Upper lobe of left lung (tissue), 6 donors: ENCODE measurements around the gene WSCD2. TPM values are rescaled to one million over a fixed set of nuclear protein-coding genes. Genes with fewer than 3 reads are reported as not detected.

Experiments
- ATAC-seq, 2 donors: fragments of 200-7000 bp; cut with Tn5 transposase; one replicate each; pipeline ENCODE4 v1.9.1; 2022; ENCODE audit warnings: mild to moderate bottlenecking in 2 of 2, moderate library complexity in 2 of 2; ENCODE audit not compliant: low FRiP score in 2 of 2
- DNase-seq, 2 donors: peaks; one replicate each; pipeline ENCODE4 v3.0.0-alpha.2; 2019 to 2020
- H3K27ac ChIP-seq, 4 donors: fragments of 200-600 bp; sonication (generic); one replicate each; pipeline ENCODE4 v1.5.1; 2016 to 2019
- H3K27me3 ChIP-seq, 4 donors: fragments of 200-600 bp; sonication (generic); one replicate each; pipeline ENCODE4 v1.5.1; 2017 to 2019
- H3K36me3 ChIP-seq, 4 donors: fragments of 200-600 bp; sonication (generic); one replicate each; pipeline ENCODE4 v1.5.1; 2016 to 2019
- H3K4me1 ChIP-seq, 4 donors: fragments of 200-600 bp; sonication (generic); one replicate each; pipeline ENCODE4 v1.5.1; 2018 to 2019
- H3K4me3 ChIP-seq, 4 donors: fragments of 200-600 bp; sonication (generic); one replicate each; pipeline ENCODE4 v1.5.1; 2017 to 2019; ENCODE audit warnings: mild to moderate bottlenecking in 2 of 4, moderate library complexity in 1 of 4
- H3K9me3 ChIP-seq, 4 donors: fragments of 200-600 bp; sonication (generic); one replicate each; pipeline ENCODE4 v1.5.1; 2018 to 2019
- EP300 ChIP-seq, 4 donors: sonication (generic); formaldehyde crosslinking; IDR thresholded peaks; one replicate each; pipeline ENCODE4 v1.5.1; 2017; ENCODE audit warnings: antibody characterized with exemption in 4 of 4, control low read depth in 2 of 4
- POLR2A ChIP-seq, 4 donors: fragments of 450-650 bp; IDR thresholded peaks; one replicate each; pipeline ENCODE4 v1.5.1; 2016 to 2017; ENCODE audit warnings: antibody characterized with exemption in 4 of 4, mild to moderate bottlenecking in 2 of 4
- POLR2AphosphoS5 ChIP-seq, 2 donors: sonication (generic); formaldehyde crosslinking; IDR thresholded peaks; one replicate each; pipeline ENCODE4 v1.5.1; 2017; ENCODE audit warnings: antibody characterized with exemption in 2 of 2
- WGBS, 2 donors: methylation state at CpG; one replicate each; pipeline ENCODE4 v1.1.5; 2017 to 2018; 5-methylcytosine and 5-hydroxymethylcytosine counted together
- total RNA-seq, 6 donors: library from RNA; depleted of rRNA in 4 of 6; stranded (reverse); fragments of >200 nt in 4 of 6; gene quantifications; one replicate each; pipeline versions ENCODE4 v1.1.0 to v1.2.1, GENCODE V29; 2016 to 2021
- TF ChIP-seq, protein P1 (sequence below), 6 experiments: fragments of 450-650 bp in 4 of 6; fragments of 200-600 bp in 2 of 6; sonication (generic) in 2 of 6; IDR thresholded peaks; one replicate each; pipeline ENCODE4 v1.5.1; 2016 to 2019; ENCODE audit warnings: antibody characterized with exemption in 6 of 6
- donor health status: DM: no; HTN: no; CAD: no; lungs with moderate emphysema.
- donor health status: DM: no; HTN: yes; CAD: no; lungs with severe emphysema.

Gene WSCD2
- total RNA-seq, 6 donors from 2014 or later, result 0.17 to 1.0 (median 0.71) TPM

DNA sequence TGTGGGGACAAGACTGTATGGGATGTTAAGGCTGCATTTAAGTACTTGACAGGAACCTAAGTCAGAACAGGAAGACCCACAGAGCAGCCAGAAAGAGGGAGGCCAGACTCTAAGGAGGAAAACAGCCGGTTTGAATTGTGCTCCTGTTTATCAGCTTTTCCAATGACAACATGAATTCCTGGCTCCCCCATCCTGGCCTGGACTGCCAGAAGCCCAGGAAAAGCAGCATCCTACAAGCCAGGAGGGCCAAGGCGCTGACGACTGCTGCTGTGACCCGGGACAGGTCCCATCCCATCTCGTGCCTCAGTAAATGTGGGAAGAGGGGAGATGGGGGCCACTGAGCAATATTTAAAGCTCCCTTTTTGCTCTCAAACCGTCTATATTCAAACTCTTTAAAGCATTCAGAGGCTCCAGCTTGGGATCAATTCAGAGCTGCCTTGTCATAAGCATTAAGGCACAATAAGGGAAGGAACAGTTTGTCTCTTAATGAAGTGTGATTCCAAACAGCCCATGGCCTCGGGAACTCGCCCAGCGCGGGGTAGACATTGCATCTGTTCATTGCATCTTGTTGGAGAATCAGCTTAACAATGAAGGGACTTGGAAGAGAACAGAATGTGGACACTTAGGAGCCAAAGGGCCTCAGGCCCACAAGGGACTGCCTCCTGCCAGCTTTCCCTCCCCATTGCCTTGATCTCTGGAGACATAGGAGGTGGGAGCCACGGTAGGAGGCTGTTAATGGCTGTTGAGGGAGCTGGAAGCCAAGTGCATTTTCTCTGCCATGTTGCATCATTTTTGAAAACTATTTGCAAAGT, 160.5 kb downstream of the WSCD2 start:
- WGBS, 2 donors, result 69 to 72% methylated on average over 11 of the region's 11 CpGs
- no peak overlapping the region for H3K4me3 ChIP-seq
- DNase-seq, result no peak
- TF ChIP-seq EP300 (IDR thresholded peaks at IDR 0.05) (peak in 1 of 4 donors; percentile 39), POLR2AphosphoS5 (IDR thresholded peaks at IDR 0.05) (peak in 1 of 2 donors; percentile 54)
- TF ChIP-seq, protein P1, sequence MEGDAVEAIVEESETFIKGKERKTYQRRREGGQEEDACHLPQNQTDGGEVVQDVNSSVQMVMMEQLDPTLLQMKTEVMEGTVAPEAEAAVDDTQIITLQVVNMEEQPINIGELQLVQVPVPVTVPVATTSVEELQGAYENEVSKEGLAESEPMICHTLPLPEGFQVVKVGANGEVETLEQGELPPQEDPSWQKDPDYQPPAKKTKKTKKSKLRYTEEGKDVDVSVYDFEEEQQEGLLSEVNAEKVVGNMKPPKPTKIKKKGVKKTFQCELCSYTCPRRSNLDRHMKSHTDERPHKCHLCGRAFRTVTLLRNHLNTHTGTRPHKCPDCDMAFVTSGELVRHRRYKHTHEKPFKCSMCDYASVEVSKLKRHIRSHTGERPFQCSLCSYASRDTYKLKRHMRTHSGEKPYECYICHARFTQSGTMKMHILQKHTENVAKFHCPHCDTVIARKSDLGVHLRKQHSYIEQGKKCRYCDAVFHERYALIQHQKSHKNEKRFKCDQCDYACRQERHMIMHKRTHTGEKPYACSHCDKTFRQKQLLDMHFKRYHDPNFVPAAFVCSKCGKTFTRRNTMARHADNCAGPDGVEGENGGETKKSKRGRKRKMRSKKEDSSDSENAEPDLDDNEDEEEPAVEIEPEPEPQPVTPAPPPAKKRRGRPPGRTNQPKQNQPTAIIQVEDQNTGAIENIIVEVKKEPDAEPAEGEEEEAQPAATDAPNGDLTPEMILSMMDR (IDR thresholded peaks at IDR 0.05), result no peak
- H3K27me3 ChIP-seq, result no peaks in the 10 kb centered on the region
- H3K9me3 ChIP-seq, result no peaks in the 10 kb centered on the region
- peaks cover 0 to 22% (median 11%) of the 10 kb centered on the region in 4 donors for H3K36me3 ChIP-seq
- peak overlapping the region; percentile 52 to 57 (median 56) for H3K27ac ChIP-seq
- peaks cover 0 to 8% (median 2%) of the 10 kb centered on the region in 4 donors for H3K4me1 ChIP-seq
- peak; percentile 50 to 59 for ATAC-seq

DNA sequence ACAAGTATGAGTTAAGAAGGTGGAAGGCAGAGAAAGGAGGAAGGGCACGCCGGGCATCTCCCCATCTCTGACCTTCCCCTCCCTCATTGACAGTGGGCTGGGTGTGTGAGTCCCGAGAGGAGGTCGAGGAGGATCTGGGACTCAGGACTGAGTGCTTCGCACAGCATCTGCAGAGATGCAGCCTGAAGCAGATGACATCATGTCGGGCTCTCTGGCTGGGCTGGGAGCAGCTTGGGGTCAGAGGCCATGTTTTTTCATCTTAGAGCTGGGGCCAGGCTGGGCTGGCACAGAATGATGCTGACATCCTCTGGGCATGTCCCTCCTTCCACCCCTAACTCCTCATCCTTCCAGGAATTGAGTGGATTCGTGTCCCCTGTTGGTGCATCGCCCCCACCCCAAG, 166.6 kb downstream of the WSCD2 start:
- no peak overlapping the region for H3K4me3 ChIP-seq
- H3K27ac ChIP-seq, result peak overlapping the region in 1 of 4 donors; percentile 36
- WGBS, 2 donors, result 50 to 71% methylated on average over 8 of the region's 8 CpGs
- peaks cover 0 to 22% (median 11%) of the 10 kb centered on the region in 4 donors for H3K36me3 ChIP-seq
- H3K27me3 ChIP-seq, result no peaks in the 10 kb centered on the region
- TF ChIP-seq POLR2AphosphoS5 (IDR thresholded peaks at IDR 0.05) (no peak), POLR2A (IDR thresholded peaks at IDR 0.05) (no peak), EP300 (IDR thresholded peaks at IDR 0.05) (no peak)
- TF ChIP-seq, protein P1 (IDR thresholded peaks at IDR 0.05), result no peak
- no peak for DNase-seq
- H3K4me1 ChIP-seq, result peaks cover 13 to 33% (median 30%) of the 10 kb centered on the region in 4 donors
- ATAC-seq, result no peak
- H3K9me3 ChIP-seq, result no peaks in the 10 kb centered on the region

DNA sequence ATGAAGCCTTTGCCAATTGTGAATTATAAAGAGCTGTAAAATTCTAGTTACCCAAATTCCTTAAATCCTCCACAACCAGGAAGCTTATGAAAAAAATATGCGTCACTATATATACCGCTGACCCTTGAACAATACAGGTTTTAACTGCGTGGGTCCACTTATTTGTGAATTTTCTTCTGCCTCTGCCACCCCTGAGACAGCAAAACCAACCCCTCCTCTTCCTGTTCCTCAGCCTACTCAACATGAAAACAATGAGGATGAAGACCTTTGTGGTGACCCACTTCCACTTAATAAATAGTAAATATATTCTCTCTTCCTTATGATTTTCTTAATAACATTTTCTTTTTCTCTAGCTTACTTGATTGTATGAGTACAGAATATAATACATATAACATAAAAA, 167.9 kb downstream of the WSCD2 start:
- no peaks in the 10 kb centered on the region for H3K27me3 ChIP-seq
- H3K9me3 ChIP-seq, result no peaks in the 10 kb centered on the region
- peaks cover 0 to 10% (median 6%) of the 10 kb centered on the region in 4 donors for H3K36me3 ChIP-seq
- peak overlapping the region in 2 of 4 donors; percentile 6 to 36 for H3K27ac ChIP-seq
- H3K4me3 ChIP-seq, result no peak overlapping the region
- ATAC-seq (no peak), DNase-seq (no peak)
- TF ChIP-seq POLR2AphosphoS5 (IDR thresholded peaks at IDR 0.05) (no peak), POLR2A (IDR thresholded peaks at IDR 0.05) (no peak), EP300 (IDR thresholded peaks at IDR 0.05) (no peak)
- TF ChIP-seq, protein P1 (IDR thresholded peaks at IDR 0.05), result no peak
- WGBS, 2 donors, result 30 to 32% methylated on average over 3 of the region's 3 CpGs
- peaks cover 14 to 35% (median 32%) of the 10 kb centered on the region in 4 donors for H3K4me1 ChIP-seq

DNA sequence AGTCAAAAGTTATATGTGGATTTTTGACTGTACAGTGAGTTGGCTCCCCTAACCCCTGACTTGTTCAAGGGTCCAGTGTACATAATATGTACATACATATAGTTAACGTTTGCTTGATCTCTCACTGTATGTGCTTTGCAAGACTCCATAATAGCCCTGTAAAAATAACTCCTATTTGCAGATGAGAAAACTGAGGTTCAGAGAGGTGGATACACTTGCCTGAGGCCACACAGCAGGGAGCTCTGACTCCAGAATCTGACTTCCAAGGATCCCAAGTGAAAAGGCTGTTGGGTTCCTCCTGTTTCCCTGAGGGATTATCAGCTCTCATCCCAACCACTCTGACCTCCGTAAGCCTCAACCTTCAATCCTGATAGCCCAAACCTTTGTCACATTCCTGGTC, 168.3 kb downstream of the WSCD2 start:
- DNase-seq, result no peak
- peaks cover 0 to 5% (median under 1%) of the 10 kb centered on the region in 4 donors for H3K36me3 ChIP-seq
- no peak for TF ChIP-seq EP300 (IDR thresholded peaks at IDR 0.05)
- no peak for TF ChIP-seq POLR2AphosphoS5 (IDR thresholded peaks at IDR 0.05)
- no peak for TF ChIP-seq POLR2A (IDR thresholded peaks at IDR 0.05)
- ATAC-seq, result no peak
- 76 to 87% methylated on average over 2 of the region's 2 CpGs for WGBS, 2 donors
- no peak overlapping the region for H3K4me3 ChIP-seq
- peaks cover 19 to 40% (median 37%) of the 10 kb centered on the region in 4 donors for H3K4me1 ChIP-seq
- H3K27ac ChIP-seq, result peak overlapping the region in 2 of 4 donors; percentile 31 to 36
- no peaks in the 10 kb centered on the region for H3K9me3 ChIP-seq
- H3K27me3 ChIP-seq, result no peaks in the 10 kb centered on the region

DNA sequence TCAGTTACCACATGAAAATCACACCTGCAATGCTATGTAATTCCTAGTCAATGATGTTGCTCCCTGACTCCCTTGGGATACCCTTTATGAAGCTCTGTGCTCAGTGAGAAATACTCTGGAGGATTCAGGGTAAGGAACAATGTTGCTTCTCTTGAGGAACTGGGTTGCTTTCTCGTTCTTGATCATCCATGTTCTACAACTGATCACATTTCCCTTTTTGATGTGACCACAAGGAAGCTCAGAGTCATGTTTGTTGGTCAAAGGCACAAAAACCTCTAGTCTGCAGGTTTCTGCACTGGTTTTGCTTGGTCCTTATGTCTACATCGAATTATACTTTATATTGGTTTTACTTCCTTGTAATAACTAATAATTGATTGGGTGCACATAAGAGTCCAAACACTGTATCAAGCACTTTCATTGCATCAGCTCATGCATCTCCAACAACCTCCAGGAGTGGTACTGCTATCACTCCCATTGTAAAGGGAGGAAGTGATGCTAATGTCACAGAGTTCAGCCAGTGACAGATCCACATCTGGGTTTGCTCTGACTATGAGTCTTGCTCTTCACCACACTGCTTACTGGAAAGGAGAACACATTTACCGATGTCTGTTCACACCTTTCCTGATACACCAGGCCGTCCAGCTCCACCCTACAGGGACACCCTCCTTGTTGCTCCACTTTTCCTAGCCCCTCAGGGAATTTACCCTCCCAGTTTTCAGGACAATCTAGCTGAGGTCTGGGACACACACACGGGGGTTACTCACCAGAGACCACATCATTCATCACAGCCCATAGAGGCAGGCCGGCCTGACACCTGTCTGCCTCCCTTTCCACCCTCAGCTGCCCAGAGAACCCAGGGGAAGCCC, 169.0 kb downstream of the WSCD2 start:
- no peaks in the 10 kb centered on the region for H3K27me3 ChIP-seq
- peak overlapping the region; percentile 24 to 48 (median 38) for H3K27ac ChIP-seq
- peaks cover 25 to 47% (median 44%) of the 10 kb centered on the region in 4 donors for H3K4me1 ChIP-seq
- H3K4me3 ChIP-seq, result no peak overlapping the region
- DNase-seq (no peak), ATAC-seq (no peak)
- TF ChIP-seq POLR2AphosphoS5 (IDR thresholded peaks at IDR 0.05) (no peak), POLR2A (IDR thresholded peaks at IDR 0.05) (no peak), EP300 (IDR thresholded peaks at IDR 0.05) (no peak)
- TF ChIP-seq, protein P1 (IDR thresholded peaks at IDR 0.05), result no peak
- WGBS, 2 donors, result 82 to 86% methylated on average over 6 of the region's 6 CpGs
- H3K36me3 ChIP-seq, result no peaks in the 10 kb centered on the region
- H3K9me3 ChIP-seq, result no peaks in the 10 kb centered on the region
